Muscle layer of duodenum (tissue), 2 donors: ENCODE measurements around the gene SPTBN4.

Experiments used
- H3K27ac ChIP-seq: one replicate; pipeline ENCODE4 v1.7.0; 2013; ENCODE audit warnings: mild to moderate bottlenecking, low read length
- H3K27me3 ChIP-seq: one replicate; pipeline ENCODE4 v1.7.0; 2013; ENCODE audit warnings: low read depth, mild to moderate bottlenecking, control low read depth, low read length
- H3K36me3 ChIP-seq, 2 donors: one replicate each; pipeline ENCODE4 v1.7.0; 2013; ENCODE audit warnings: low read length in 2 of 2, control low read depth in 1 of 2, mild to moderate bottlenecking in 1 of 2; ENCODE audit not compliant: insufficient read depth in 2 of 2, control insufficient read depth in 1 of 2
- H3K4me1 ChIP-seq, 2 donors: one replicate each; pipeline ENCODE4 v1.7.0; 2013; ENCODE audit warnings: low read length in 2 of 2, mild to moderate bottlenecking in 2 of 2, control low read depth in 1 of 2, moderate library complexity in 1 of 2; ENCODE audit not compliant: insufficient read depth in 2 of 2, control insufficient read depth in 1 of 2
- H3K4me3 ChIP-seq, 2 donors: one replicate each; pipeline ENCODE4 v1.7.0; 2013; ENCODE audit warnings: low read length in 2 of 2, low read depth in 1 of 2, mild to moderate bottlenecking in 1 of 2
- H3K9me3 ChIP-seq, 2 donors: one replicate each; pipeline ENCODE4 v1.7.0; 2013; ENCODE audit warnings: low read length in 2 of 2, control low read depth in 1 of 2, mild to moderate bottlenecking in 1 of 2; ENCODE audit not compliant: control insufficient read depth in 1 of 2
- donor health status: healthy.

SPTBN4 gene

DNA sequence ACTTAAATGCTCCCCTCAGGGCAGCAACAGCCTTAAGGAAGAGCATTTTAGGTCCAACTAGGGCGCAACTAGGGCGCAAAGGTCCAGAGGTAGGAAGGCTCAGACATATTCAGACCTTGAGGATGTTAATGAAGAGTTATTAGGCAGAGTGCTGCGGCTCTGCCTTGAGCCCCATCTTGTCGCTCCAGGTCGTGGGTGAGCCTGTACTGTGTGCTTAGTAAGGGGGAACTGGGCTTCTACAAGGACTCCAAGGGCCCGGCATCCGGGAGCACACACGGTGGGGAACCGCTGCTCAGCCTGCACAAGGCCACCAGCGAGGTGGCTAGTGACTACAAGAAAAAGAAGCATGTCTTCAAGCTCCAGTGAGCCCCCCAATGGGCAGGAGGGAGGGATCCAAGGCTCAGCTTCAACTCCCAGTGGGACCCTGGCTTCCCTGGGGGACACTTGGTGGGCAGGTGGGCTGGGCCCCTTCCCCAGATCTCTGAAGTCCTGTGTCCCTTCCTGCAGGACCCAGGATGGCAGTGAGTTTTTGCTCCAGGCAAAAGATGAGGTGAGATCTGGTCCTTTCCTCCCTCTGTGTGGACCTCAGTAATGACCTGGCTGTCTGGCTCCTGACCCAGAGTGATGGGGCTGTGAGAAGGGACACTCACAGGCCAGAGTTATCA lies 105.2 kb downstream of the SPTBN4 start:
- no peak overlapping the region for H3K27ac ChIP-seq
- H3K27me3 ChIP-seq, result peaks cover 8% of the 10 kb centered on the region
- H3K4me3 ChIP-seq, result no peak overlapping the region
- H3K36me3 ChIP-seq, result no peaks in the 10 kb centered on the region
- no peaks in the 10 kb centered on the region for H3K9me3 ChIP-seq
- peaks cover 0 to 16% of the 10 kb centered on the region in 2 donors for H3K4me1 ChIP-seq

DNA sequence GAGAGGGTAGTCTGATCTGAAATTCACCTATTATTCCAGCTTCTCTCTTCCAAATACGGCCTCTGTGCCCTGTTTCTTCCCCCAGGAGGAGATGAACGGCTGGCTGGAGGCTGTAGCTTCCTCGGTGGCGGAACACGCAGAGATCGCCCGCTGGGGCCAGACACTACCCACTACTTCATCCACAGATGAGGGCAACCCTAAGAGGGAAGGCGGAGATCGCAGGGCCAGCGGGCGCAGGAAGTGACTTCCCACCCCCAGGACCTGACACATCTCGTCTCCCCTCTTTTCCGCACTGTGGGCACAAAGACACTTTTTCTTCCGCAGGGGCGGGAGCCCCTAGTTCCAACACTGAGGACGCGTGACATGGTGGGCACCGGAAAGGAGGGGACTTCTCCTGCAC lies 108.5 kb downstream of the SPTBN4 start:
- Histone ChIP-seq H3K27ac (no peak overlapping the region), H3K4me1 (peaks cover 0 to 19% of the 10 kb centered on the region in 2 donors), H3K27me3 (no peaks in the 10 kb centered on the region), H3K4me3 (no peak overlapping the region), H3K36me3 (peaks cover 0 to 5% of the 10 kb centered on the region in 2 donors), H3K9me3 (no peaks in the 10 kb centered on the region)

DNA sequence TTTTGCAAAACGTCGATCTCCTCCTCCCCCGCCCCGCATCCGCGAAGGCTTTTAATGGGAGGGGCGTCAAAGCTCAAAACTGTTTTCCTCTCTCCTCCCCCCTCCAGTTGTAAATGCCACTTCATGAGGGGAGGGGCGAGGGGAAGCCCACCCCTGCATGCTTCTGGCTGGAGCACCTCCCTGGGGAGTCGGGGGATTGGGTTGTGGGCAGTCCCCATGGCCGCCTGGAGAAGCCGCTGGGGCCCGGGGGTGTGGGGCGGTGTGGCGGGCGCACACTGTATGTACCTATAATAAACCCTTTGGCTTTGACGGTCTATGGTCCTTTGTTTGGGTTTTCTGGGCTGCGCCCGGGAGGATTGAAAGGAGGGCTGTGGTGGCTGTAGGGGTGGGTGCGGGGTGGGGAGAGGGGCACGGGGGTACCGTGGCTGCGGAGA lies 109.4 kb downstream of the SPTBN4 start:
- peaks cover 0 to 19% of the 10 kb centered on the region in 2 donors for H3K4me1 ChIP-seq
- H3K27ac ChIP-seq, result no peak overlapping the region
- peaks cover 0 to 10% of the 10 kb centered on the region in 2 donors for H3K36me3 ChIP-seq

GRCh38 chr19:40576585-40577451 lies 110.0 kb downstream of the SPTBN4 start, which contains the start of gene SHKBP1:
TSS of gene SHKBP1 (plus strand) at chr19:40576873. CDS start at chr19:40576900, 27 bp downstream.
- Histone ChIP-seq H3K9me3 (no peaks in the 10 kb centered on the region), H3K4me1 (peaks cover 0 to 19% of the 10 kb centered on the region in 2 donors), H3K27me3 (no peaks in the 10 kb centered on the region), H3K27ac (peak within 1 kb of the TSS; percentile 39), H3K4me3 (peak within 1 kb of the TSS; percentile 86 to 87), H3K36me3 (peaks cover 0 to 17% of the 10 kb centered on the region in 2 donors)

More for the DNA sequence above, 109.4 kb downstream of the SPTBN4 start:
- Histone ChIP-seq H3K4me3 (peak overlapping the region; percentile 86 to 87), H3K9me3 (no peaks in the 10 kb centered on the region), H3K27me3 (no peaks in the 10 kb centered on the region)

DNA sequence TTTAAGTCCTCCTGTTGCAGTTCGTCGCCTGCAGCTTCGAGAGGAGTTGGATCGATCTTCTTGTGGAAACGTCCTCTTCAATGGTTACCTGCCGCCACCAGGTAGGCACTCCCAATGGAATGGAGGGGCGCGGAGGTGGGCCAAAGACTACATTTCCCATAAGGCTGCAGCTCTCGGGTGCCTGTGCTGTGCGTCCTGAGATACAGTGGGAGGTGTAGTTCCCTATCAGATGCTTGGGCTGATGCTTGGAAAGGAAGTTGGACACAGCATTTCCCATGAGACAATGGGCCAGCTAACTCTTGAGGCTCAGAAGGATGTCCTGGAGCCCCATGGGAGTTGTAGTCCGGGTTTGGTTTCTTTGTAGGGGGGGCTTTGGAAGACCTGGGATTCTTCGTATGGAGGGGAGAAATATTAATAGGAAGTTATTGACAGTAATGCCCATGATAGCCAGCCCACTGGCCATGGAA lies 111.7 kb downstream of the SPTBN4 start:
- Histone ChIP-seq H3K36me3 (peaks cover 0 to 33% of the 10 kb centered on the region in 2 donors), H3K4me1 (peaks cover 0 to 19% of the 10 kb centered on the region in 2 donors), H3K27ac (no peak overlapping the region), H3K9me3 (no peaks in the 10 kb centered on the region), H3K4me3 (no peak overlapping the region), H3K27me3 (no peaks in the 10 kb centered on the region)

- no peaks in the 10 kb centered on the region for H3K9me3 ChIP-seq
- peaks cover 0 to 35% of the 10 kb centered on the region in 2 donors for H3K36me3 ChIP-seq
- no peak overlapping the region for H3K4me3 ChIP-seq
- H3K27me3 ChIP-seq, result no peaks in the 10 kb centered on the region
- H3K27ac ChIP-seq, result no peak overlapping the region
- peaks cover 0 to 19% of the 10 kb centered on the region in 2 donors for H3K4me1 ChIP-seq
Observed at GRCh38 chr19:40580619-40581018, 113.8 kb downstream of the SPTBN4 start.

- Histone ChIP-seq H3K36me3 (peaks cover under 1 to 35% of the 10 kb centered on the region in 2 donors), H3K27me3 (no peaks in the 10 kb centered on the region), H3K4me1 (peaks cover 0 to 14% of the 10 kb centered on the region in 2 donors), H3K9me3 (no peaks in the 10 kb centered on the region), H3K27ac (no peak overlapping the region), H3K4me3 (no peak overlapping the region)
Observed at GRCh38 chr19:40581531-40581930, 114.7 kb downstream of the SPTBN4 start.

DNA sequence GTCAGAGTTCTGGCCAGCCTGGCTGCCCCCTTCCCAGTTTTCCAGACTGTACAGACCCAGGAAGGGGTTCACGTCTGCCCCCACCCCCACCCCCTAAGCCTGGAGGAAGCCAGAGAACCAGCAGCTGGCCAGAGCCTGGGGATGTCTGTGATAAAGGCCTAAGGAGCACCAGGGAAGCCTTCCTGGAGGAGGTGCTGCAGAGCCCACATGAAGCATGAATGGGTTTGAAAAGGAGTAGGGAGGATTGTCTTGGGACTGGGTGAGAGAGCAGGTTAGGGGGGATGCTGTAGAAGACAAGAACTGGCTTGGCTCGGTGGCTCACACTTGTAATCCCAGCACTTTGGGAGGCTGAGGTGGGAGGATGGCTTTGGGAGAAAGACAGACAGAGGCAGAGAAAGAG lies 115.7 kb downstream of the SPTBN4 start:
- no peak overlapping the region for H3K27ac ChIP-seq
- H3K9me3 ChIP-seq, result no peaks in the 10 kb centered on the region
- peaks cover 7 to 43% of the 10 kb centered on the region in 2 donors for H3K36me3 ChIP-seq

DNA sequence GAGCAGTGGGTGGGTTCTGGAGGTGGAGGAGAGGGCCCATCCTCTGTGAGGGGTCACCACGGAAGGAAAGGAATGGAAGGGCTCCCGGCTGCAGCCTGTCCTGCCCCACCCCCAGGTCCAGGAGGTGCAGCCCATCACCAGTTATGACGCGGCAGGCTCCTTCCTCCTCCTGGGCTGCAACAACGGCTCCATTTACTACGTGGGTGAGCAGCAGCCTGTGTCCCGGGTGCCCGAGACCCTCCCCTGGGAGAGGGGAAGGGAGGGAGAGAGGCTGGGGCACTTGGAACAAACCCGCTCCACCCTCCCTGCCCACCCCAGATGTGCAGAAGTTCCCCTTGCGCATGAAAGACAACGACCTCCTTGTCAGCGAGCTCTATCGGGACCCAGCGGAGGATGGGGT lies 116.5 kb downstream of the SPTBN4 start:
- Histone ChIP-seq H3K36me3 (peaks cover 7 to 49% of the 10 kb centered on the region in 2 donors), H3K4me1 (peaks cover 0 to 2% of the 10 kb centered on the region in 2 donors), H3K4me3 (no peak overlapping the region), H3K27me3 (no peaks in the 10 kb centered on the region), H3K9me3 (no peaks in the 10 kb centered on the region), H3K27ac (no peak overlapping the region)

More for the DNA sequence above, 115.7 kb downstream of the SPTBN4 start:
- Histone ChIP-seq H3K27me3 (no peaks in the 10 kb centered on the region), H3K4me3 (no peak overlapping the region), H3K4me1 (peaks cover 0 to 10% of the 10 kb centered on the region in 2 donors)

DNA sequence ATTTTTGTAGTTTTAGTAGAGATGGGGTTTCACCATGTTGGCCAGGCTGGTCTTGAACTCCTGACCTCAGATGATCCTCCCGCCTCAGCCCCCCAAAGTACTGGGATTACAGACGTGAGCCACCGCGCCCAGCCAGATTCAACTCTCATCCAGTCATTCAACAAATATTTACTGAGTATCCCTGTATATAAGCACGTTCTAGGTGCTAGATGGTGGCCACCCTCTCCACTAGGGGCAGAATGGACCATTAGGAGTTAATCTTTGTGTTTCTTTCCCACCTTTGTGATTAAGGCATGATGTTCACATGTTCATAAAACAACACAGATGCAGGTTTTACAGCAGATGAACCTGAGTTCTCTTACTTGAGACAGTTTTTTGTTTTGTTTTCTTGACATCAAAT lies 117.2 kb downstream of the SPTBN4 start:
- Histone ChIP-seq H3K4me3 (no peak overlapping the region), H3K27me3 (no peaks in the 10 kb centered on the region), H3K36me3 (peaks cover 7 to 56% of the 10 kb centered on the region in 2 donors), H3K27ac (no peak overlapping the region), H3K9me3 (no peaks in the 10 kb centered on the region), H3K4me1 (no peaks in the 10 kb centered on the region)
